Measurements from ENCODE around the gene OGT. TPM values are rescaled to one million over a fixed set of nuclear protein-coding genes. Genes with fewer than 3 reads are reported as not detected.
A peak's percentile ranks its signal among the peaks of the same experiment; 100 is the strongest.

OGT gene
- total RNA-seq, 1 experiment from 2014 or later, result 174 TPM

- POLR2A ChIA-PET, result no interaction called here
- peaks cover 7% of the 10 kb centered on the region; the same call in 1 of the 2 replicates for H3K36me3 ChIP-seq (ENCODE audit: control insufficient read depth, insufficient read depth, low read length)
- no peak overlapping the region for H3K27ac ChIP-seq (ENCODE audit: low read length)
- DNase-seq (ENCODE audit: low read depth, low spot score) (peak; percentile 4), ATAC-seq (no peak)
- H3K27me3 ChIP-seq (ENCODE audit: control insufficient read depth, insufficient read depth, low read length), result no peaks in the 10 kb centered on the region
- TF ChIP-seq SIN3A (IDR thresholded peaks at IDR 0.05; ENCODE audit: borderline replicate concordance, insufficient read depth, low read depth, low read length), result no peak
- no peak for TF ChIP-seq TCF7L2 (IDR thresholded peaks at IDR 0.05; ENCODE audit: low read depth, low read length)
- no peak for TF ChIP-seq CTCF (IDR thresholded peaks at IDR 0.05)
- no peak for TF ChIP-seq REST (IDR thresholded peaks at IDR 0.05; ENCODE audit: insufficient read depth in 1 of 2, low read depth in 2 of 2, low read length in 1 of 2)
- no peak for TF ChIP-seq POLR2AphosphoS5 (IDR thresholded peaks at IDR 0.05; ENCODE audit: low read depth, low read length)
- BruUV-seq (replicated peaks), result no TSS peak
- intact Hi-C loops (cut with micrococcal nuclease; ENCODE audit: unreplicated experiment), result no loop called here
- CTCF ChIA-PET, result interaction anchor here (0.6 kb wide), 1 partner anchor 10 kb away, joined by 15 read pairs; no protein-coding TSS in a partner anchor
- no peaks in the 10 kb centered on the region for H3K4me1 ChIP-seq (ENCODE audit: control insufficient read depth, insufficient read depth, low read length)
- no peak overlapping the region for H3K4me3 ChIP-seq (ENCODE audit: low read depth in 2 of 2, low read length in 2 of 2)
- H3K9me3 ChIP-seq (ENCODE audit: control insufficient read depth, insufficient read depth, low read depth, low read length), result no peaks in the 10 kb centered on the region
- in situ Hi-C loops (cut with HindIII; ENCODE audit: low pct_unique_long_range_greater_than_20kb, low sequenced_read_pairs), result no loop called here
These were observed 70.7 kb downstream of the OGT start for GRCh38 chrX:71603618-71604017.

- DNase-seq (ENCODE audit: low read depth, low spot score) (no peak), ATAC-seq (no peak)
- Histone ChIP-seq H3K27me3 (ENCODE audit: control insufficient read depth, insufficient read depth, low read length) (no peaks in the 10 kb centered on the region), H3K4me1 (ENCODE audit: control insufficient read depth, insufficient read depth, low read length) (no peaks in the 10 kb centered on the region), H3K4me3 (ENCODE audit: low read depth in 2 of 2, low read length in 2 of 2) (no peak overlapping the region), H3K36me3 (ENCODE audit: control insufficient read depth, insufficient read depth, low read length) (peaks cover 9% of the 10 kb centered on the region; the same call in 1 of the 2 replicates), H3K27ac (ENCODE audit: low read length) (no peak overlapping the region), H3K9me3 (ENCODE audit: control insufficient read depth, insufficient read depth, low read depth, low read length) (no peaks in the 10 kb centered on the region)
- ChIA-PET CTCF (interaction anchor here (0.6 kb wide), 1 partner anchor 11 kb away, joined by 15 read pairs; no protein-coding TSS in a partner anchor), POLR2A (no interaction called here)
- in situ Hi-C loops (cut with HindIII; ENCODE audit: low pct_unique_long_range_greater_than_20kb, low sequenced_read_pairs), result no loop called here
- BruUV-seq (replicated peaks), result no TSS peak
- intact Hi-C loops (cut with micrococcal nuclease; ENCODE audit: unreplicated experiment), result no loop called here
- TF ChIP-seq REST (IDR thresholded peaks at IDR 0.05; ENCODE audit: insufficient read depth in 1 of 2, low read depth in 2 of 2, low read length in 1 of 2), result no peak
- no peak for TF ChIP-seq TCF7L2 (IDR thresholded peaks at IDR 0.05; ENCODE audit: low read depth, low read length)
- TF ChIP-seq CTCF (IDR thresholded peaks at IDR 0.05), result no peak
- no peak for TF ChIP-seq POLR2AphosphoS5 (IDR thresholded peaks at IDR 0.05; ENCODE audit: low read depth, low read length)
- no peak for TF ChIP-seq SIN3A (IDR thresholded peaks at IDR 0.05; ENCODE audit: borderline replicate concordance, insufficient read depth, low read depth, low read length)
These were observed 71.2 kb downstream of the OGT start for GRCh38 chrX:71604141-71604540.

Data from Panc1 (cell line).